Ascending aorta (tissue), 2 donors: Measurements from ENCODE around the gene NUDT9. TPM values are rescaled to one million over a fixed set of nuclear protein-coding genes. Genes with fewer than 3 reads are reported as not detected.
"Not testable (repeated sequence)": the region's sequence is repeated elsewhere in the genome, so short reads cannot be mapped to it uniquely, and the experiment has no call there.

ENCODE experiments used
- DNase-seq, 2 donors: peaks; one replicate each; pipeline ENCODE4 v3.0.0-alpha.2; 2019; ENCODE audit warnings: low spot score in 2 of 2
- H3K27ac ChIP-seq, 2 donors: fragments of 200-600 bp; sonication (generic); one replicate each; pipeline ENCODE4 v1.5.1; 2016 to 2017; ENCODE audit warnings: mild to moderate bottlenecking in 1 of 2
- H3K27me3 ChIP-seq: fragments of 200-600 bp; sonication (generic); one replicate; pipeline ENCODE4 v1.5.1; 2017
- H3K36me3 ChIP-seq, 2 donors: fragments of 200-600 bp; sonication (generic); one replicate each; pipeline ENCODE4 v1.5.1; 2016
- H3K4me1 ChIP-seq, 2 donors: fragments of 200-600 bp; sonication (generic); one replicate each; pipeline ENCODE4 v1.5.1; 2016 to 2017; ENCODE audit warnings: mild to moderate bottlenecking in 1 of 2
- H3K4me3 ChIP-seq, 2 donors: fragments of 200-600 bp; sonication (generic); one replicate each; pipeline ENCODE4 v1.5.1; 2016 to 2017; ENCODE audit warnings: mild to moderate bottlenecking in 1 of 2
- H3K9me3 ChIP-seq, 2 donors: fragments of 200-600 bp; sonication (generic); one replicate each; pipeline ENCODE4 v1.5.1; 2016
- CTCF ChIP-seq, 3 experiments: fragments of 200-600 bp in 2 of 3; fragments of 450-650 bp in 1 of 3; sonication (generic) in 2 of 3; IDR thresholded peaks; one replicate each; pipeline ENCODE4 v1.5.1; 2016 to 2019; ENCODE audit warnings: antibody characterized with exemption in 3 of 3, mild to moderate bottlenecking in 1 of 3, moderate library complexity in 1 of 3
- intact Hi-C: fragments of 100-400 bp; cut with DNase I; formaldehyde crosslinking; loops from one replicate; pipeline ENCODE4 v1.15.1; 2023
- total RNA-seq: library from RNA; depleted of rRNA; stranded (reverse); fragments of >200 nt; gene quantifications from one replicate; pipeline ENCODE4 v1.1.0, GENCODE V29; 2016

NUDT9 gene
- total RNA-seq, 1 donor from 2014 or later: 35.9 TPM

- DNase-seq: no peak
- Histone ChIP-seq H3K27me3 (no peaks in the 10 kb centered on the region), H3K4me3 (no peak overlapping the region), H3K4me1 (peaks cover 2 to 7% of the 10 kb centered on the region in 2 donors), H3K36me3 (no peaks in the 10 kb centered on the region), H3K9me3 (no peaks in the 10 kb centered on the region), H3K27ac (no peak overlapping the region)
- intact Hi-C loops: no loop called here
- no peak for TF ChIP-seq CTCF (IDR thresholded peaks at IDR 0.05)
Measured at GRCh38 chr4:87416965-87417364, 5.4 kb upstream of the NUDT9 start.

GRCh38 chr4:87418410-87418809, 4.0 kb upstream of the NUDT9 start:
- H3K9me3 ChIP-seq, H3K36me3 ChIP-seq, DNase-seq, H3K4me3 ChIP-seq, H3K4me1 ChIP-seq, intact Hi-C loops, H3K27ac ChIP-seq, H3K27me3 ChIP-seq: not testable (repeated sequence)

- TF ChIP-seq CTCF (IDR thresholded peaks at IDR 0.05): no peak
- intact Hi-C loops: no loop called here
- H3K9me3 ChIP-seq: no peaks in the 10 kb centered on the region
- no peak overlapping the region for H3K27ac ChIP-seq
- no peaks in the 10 kb centered on the region for H3K36me3 ChIP-seq
- no peak for DNase-seq
- H3K27me3 ChIP-seq: no peaks in the 10 kb centered on the region
- H3K4me1 ChIP-seq: peaks cover 2 to 18% of the 10 kb centered on the region in 2 donors
- no peak overlapping the region for H3K4me3 ChIP-seq
Measured at GRCh38 chr4:87419578-87420249, 2.7 kb upstream of the NUDT9 start.

- no peak overlapping the region for H3K4me3 ChIP-seq
- H3K36me3 ChIP-seq: no peaks in the 10 kb centered on the region
- no peak for TF ChIP-seq CTCF (IDR thresholded peaks at IDR 0.05)
- H3K27me3 ChIP-seq: no peaks in the 10 kb centered on the region
- no peak overlapping the region for H3K27ac ChIP-seq
- no peak for DNase-seq
- H3K9me3 ChIP-seq: no peaks in the 10 kb centered on the region
- intact Hi-C loops: no loop called here
- peaks cover 2 to 22% of the 10 kb centered on the region in 2 donors for H3K4me1 ChIP-seq
Measured at GRCh38 chr4:87420276-87420830, 2.0 kb upstream of the NUDT9 start.

GRCh38 chr4:87423317-87424098, 1.1 kb downstream of the NUDT9 start:
- no peak for TF ChIP-seq CTCF (IDR thresholded peaks at IDR 0.05)
- Histone ChIP-seq H3K27ac (peak overlapping the region; percentile 18 to 95), H3K27me3 (no peaks in the 10 kb centered on the region), H3K4me3 (peak overlapping the region; percentile 74 to 80), H3K36me3 (no peaks in the 10 kb centered on the region), H3K9me3 (no peaks in the 10 kb centered on the region), H3K4me1 (peaks cover 2 to 22% of the 10 kb centered on the region in 2 donors)
- intact Hi-C loops: no loop called here
- DNase-seq: no peak

GRCh38 chr4:87424099-87424543, 1.7 kb downstream of the NUDT9 start:
- H3K9me3 ChIP-seq, intact Hi-C loops, H3K27me3 ChIP-seq, DNase-seq, H3K36me3 ChIP-seq: not testable (repeated sequence)
- Histone ChIP-seq H3K4me1 (peaks cover 2 to 22% of the 10 kb centered on the region in 2 donors), H3K4me3 (peak overlapping the region; percentile 74 to 80), H3K27ac (peak overlapping the region; percentile 14 to 18)
